ENCODE results near the gene HEPH. TPM values are rescaled to one million over a fixed set of nuclear protein-coding genes. Genes with fewer than 3 reads are reported as not detected.
"Not testable (repeated sequence)": the region's sequence is repeated elsewhere in the genome, so short reads cannot be mapped to it uniquely, and the experiment has no call there.

Gene HEPH, protein sequence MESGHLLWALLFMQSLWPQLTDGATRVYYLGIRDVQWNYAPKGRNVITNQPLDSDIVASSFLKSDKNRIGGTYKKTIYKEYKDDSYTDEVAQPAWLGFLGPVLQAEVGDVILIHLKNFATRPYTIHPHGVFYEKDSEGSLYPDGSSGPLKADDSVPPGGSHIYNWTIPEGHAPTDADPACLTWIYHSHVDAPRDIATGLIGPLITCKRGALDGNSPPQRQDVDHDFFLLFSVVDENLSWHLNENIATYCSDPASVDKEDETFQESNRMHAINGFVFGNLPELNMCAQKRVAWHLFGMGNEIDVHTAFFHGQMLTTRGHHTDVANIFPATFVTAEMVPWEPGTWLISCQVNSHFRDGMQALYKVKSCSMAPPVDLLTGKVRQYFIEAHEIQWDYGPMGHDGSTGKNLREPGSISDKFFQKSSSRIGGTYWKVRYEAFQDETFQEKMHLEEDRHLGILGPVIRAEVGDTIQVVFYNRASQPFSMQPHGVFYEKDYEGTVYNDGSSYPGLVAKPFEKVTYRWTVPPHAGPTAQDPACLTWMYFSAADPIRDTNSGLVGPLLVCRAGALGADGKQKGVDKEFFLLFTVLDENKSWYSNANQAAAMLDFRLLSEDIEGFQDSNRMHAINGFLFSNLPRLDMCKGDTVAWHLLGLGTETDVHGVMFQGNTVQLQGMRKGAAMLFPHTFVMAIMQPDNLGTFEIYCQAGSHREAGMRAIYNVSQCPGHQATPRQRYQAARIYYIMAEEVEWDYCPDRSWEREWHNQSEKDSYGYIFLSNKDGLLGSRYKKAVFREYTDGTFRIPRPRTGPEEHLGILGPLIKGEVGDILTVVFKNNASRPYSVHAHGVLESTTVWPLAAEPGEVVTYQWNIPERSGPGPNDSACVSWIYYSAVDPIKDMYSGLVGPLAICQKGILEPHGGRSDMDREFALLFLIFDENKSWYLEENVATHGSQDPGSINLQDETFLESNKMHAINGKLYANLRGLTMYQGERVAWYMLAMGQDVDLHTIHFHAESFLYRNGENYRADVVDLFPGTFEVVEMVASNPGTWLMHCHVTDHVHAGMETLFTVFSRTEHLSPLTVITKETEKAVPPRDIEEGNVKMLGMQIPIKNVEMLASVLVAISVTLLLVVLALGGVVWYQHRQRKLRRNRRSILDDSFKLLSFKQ
- not detected in 2 replicates for total RNA-seq

DNA sequence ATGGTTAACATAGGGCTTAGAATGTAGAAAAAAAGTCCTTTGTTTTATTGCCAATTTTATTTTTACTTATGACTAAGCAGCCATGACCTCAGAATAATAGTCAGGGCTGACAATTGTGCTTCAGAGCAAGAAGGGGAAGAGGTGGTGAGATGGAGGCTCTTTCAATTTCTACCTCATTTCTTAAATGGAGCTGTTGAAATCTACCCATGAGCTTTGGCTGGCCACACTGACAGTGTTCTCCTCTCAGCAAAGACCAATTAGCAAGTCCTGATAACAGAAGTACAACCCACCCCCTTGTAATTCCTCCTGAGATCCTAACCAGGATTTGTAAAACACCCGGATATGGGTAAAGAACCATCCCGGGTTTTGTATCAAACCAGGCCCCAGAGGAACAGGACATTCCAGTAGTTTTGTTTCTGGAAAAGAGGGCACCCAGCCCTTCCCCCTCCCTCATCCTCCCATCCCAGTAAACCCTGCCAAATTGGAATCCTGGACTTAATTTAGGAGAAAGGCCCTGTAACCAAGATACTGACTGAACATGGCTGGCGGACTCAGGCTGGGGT lies at the start of gene HEPH:
Gene HEPH (plus strand): TSS at position 399 of the 563 bp plus-strand sequence. CDS start 6,324 bp downstream, outside the sequence.
- no peaks in the 10 kb centered on the region for H3K4me1 Mint-ChIP-seq (ENCODE audit: low read depth)
- intact Hi-C loops (cut with micrococcal nuclease) = no loop called here
- no peak for DNase-seq (ENCODE audit: low spot score)
- no peak within 1 kb of the TSS for H3K27ac Mint-ChIP-seq
- no peaks in the 10 kb centered on the region for H3K36me3 Mint-ChIP-seq (ENCODE audit: low read depth)
- no peak within 1 kb of the TSS for H3K4me3 Mint-ChIP-seq (ENCODE audit: low read depth)
- H3K27me3 Mint-ChIP-seq (ENCODE audit: low read depth) = no peaks in the 10 kb centered on the region
- H3K9me3 Mint-ChIP-seq = no peaks in the 10 kb centered on the region

DNA sequence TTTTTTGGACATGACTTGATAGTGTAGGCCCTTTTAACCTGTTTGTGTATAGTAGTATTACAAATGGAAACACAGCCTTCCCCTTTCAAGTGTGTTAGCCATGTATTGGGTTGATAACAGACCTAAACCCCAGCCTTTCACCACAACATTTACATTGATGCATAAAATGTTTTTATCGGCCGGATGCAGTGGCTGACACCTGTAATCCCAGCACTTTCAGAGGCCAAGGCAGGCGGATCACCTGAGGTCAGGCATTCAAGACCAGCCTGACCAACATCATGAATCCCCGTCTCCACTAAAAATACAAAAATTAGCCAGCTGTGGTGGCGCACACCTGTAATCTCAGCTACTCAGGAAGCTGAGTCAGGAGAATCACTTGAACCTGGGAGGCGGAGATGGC lies 45.3 kb upstream of the HEPH start:
- H3K36me3 Mint-ChIP-seq (ENCODE audit: low read depth); H3K4me1 Mint-ChIP-seq (ENCODE audit: low read depth); H3K4me3 Mint-ChIP-seq (ENCODE audit: low read depth); DNase-seq (ENCODE audit: low spot score); H3K27me3 Mint-ChIP-seq (ENCODE audit: low read depth); H3K27ac Mint-ChIP-seq; H3K9me3 Mint-ChIP-seq: not testable (repeated sequence)
- intact Hi-C loops (cut with micrococcal nuclease) = loop anchor here (5.0 to 10.0 kb wide), 2 partner anchors 534 to 609 kb away; no protein-coding TSS in a partner anchor

DNA sequence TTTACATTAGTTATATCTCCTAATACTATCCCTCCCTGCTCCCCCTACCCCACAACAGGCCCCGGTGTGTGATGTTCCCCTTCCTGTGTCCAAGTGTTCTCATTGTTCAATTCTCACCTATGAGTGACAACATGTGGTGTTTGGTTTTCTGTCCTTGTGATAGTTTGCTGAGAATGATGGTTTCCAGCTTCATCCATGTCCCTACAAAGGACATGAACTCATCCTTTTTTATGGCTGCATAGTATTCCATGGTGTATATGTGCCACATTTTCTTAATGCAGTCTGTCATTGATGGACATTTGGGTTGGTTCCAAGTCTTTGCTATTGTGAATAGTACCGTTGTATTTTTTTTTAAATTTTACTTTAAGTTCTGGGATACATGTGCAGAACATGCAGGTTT lies 42.7 kb upstream of the HEPH start:
- H3K27me3 Mint-ChIP-seq (ENCODE audit: low read depth); H3K36me3 Mint-ChIP-seq (ENCODE audit: low read depth); H3K4me3 Mint-ChIP-seq (ENCODE audit: low read depth); intact Hi-C loops (cut with micrococcal nuclease); H3K27ac Mint-ChIP-seq; DNase-seq (ENCODE audit: low spot score); H3K4me1 Mint-ChIP-seq (ENCODE audit: low read depth): not testable (repeated sequence)
- peaks cover 13% of the 10 kb centered on the region for H3K9me3 Mint-ChIP-seq

DNA sequence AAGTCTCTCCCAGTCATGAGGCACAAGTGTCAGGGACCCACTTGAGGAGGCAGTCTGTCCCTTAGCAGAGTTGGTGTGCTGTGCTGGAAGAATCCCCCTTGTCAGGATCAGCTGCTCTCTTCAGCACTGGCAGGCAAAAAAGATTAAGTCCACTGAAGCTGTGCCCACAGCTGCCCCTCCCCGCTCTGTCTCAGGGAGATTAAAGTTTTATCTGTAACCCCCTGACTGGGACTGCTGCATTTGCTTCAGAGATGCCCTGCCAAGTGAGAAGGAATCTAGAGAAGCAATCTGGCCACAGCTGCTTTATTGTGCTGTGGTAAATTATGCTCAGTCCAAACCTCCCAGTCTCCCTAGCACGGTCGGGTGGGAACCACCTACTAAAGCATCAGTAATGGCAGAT lies 37.4 kb upstream of the HEPH start:
- no peak overlapping the region for H3K4me3 Mint-ChIP-seq (ENCODE audit: low read depth)
- intact Hi-C loops (cut with micrococcal nuclease) = no loop called here
- no peaks in the 10 kb centered on the region for H3K36me3 Mint-ChIP-seq (ENCODE audit: low read depth)
- H3K9me3 Mint-ChIP-seq = peaks cover 13% of the 10 kb centered on the region
- H3K27me3 Mint-ChIP-seq (ENCODE audit: low read depth) = peaks cover 6% of the 10 kb centered on the region
- H3K27ac Mint-ChIP-seq = no peak overlapping the region
- H3K4me1 Mint-ChIP-seq (ENCODE audit: low read depth) = no peaks in the 10 kb centered on the region
- DNase-seq (ENCODE audit: low spot score) = no peak

DNA sequence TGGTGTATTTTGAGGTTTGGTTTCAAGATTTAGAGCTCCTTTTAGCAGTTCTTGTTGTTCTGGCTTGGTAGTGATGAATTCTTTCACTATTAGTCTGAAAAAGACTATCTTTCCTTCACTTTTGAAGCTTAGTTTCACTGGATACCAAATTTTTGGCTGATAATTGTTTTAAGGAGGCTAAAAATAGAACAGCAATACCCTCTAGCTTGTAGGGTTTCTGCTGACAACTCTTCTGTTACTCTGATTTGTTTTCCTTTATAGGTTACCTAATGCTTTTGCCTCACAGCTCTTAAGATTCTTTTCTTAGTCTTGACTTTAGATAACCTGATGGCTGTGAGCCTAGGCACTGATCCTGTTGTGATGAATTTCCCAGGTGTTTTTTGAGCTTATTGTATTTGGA lies 33.6 kb upstream of the HEPH start:
- H3K27ac Mint-ChIP-seq = no peak overlapping the region
- H3K36me3 Mint-ChIP-seq (ENCODE audit: low read depth) = no peaks in the 10 kb centered on the region
- H3K4me3 Mint-ChIP-seq (ENCODE audit: low read depth) = no peak overlapping the region
- no peaks in the 10 kb centered on the region for H3K9me3 Mint-ChIP-seq
- H3K4me1 Mint-ChIP-seq (ENCODE audit: low read depth) = no peaks in the 10 kb centered on the region
- intact Hi-C loops (cut with micrococcal nuclease) = no loop called here
- DNase-seq (ENCODE audit: low spot score) = no peak
- peaks cover 6% of the 10 kb centered on the region for H3K27me3 Mint-ChIP-seq (ENCODE audit: low read depth)

DNA sequence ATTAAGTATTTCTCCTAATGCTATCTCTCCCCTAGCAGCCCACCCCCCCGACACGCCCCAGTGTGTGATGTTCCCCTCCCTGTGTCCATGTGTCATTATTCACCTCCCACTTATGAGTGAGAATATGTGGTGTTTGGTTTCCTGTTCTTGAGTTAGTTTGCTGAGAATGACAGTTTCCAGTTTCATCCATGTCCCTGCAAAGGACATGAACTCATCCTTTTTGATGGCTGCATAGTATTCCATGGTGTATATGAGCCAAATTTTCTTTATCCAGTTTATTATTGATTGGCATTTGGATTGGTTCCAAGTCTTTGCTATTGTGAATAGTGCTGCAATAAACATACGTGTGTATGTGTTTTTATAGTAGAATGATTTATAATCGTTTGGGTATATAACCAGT lies 28.8 kb upstream of the HEPH start:
- H3K4me1 Mint-ChIP-seq (ENCODE audit: low read depth); intact Hi-C loops (cut with micrococcal nuclease); H3K9me3 Mint-ChIP-seq; H3K4me3 Mint-ChIP-seq (ENCODE audit: low read depth); H3K27me3 Mint-ChIP-seq (ENCODE audit: low read depth); H3K36me3 Mint-ChIP-seq (ENCODE audit: low read depth); H3K27ac Mint-ChIP-seq; DNase-seq (ENCODE audit: low spot score): not testable (repeated sequence)

DNA sequence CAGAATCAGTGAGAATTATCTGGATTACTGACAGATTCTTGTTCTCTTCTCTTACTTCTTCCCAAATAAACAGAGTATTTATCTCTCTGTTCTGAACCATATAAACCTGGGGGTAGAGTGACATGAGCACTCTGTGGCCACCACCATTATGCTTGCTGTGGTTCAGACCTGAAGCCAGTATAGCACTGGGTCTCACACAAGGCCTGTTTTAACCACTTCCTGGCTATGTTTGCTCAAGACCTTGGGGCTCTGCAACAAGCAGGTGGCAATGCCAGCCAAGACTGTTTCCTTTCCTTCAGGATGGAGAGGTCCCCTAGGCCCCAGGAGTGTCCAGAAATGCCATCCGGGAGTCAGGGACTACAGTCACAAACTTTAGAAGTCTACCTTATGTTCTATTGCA lies 21.7 kb upstream of the HEPH start:
- Mint-ChIP-seq H3K36me3 (ENCODE audit: low read depth) (no peaks in the 10 kb centered on the region), H3K4me3 (ENCODE audit: low read depth) (no peak overlapping the region), H3K4me1 (ENCODE audit: low read depth) (peaks cover 4% of the 10 kb centered on the region), H3K27me3 (ENCODE audit: low read depth) (peaks cover 2% of the 10 kb centered on the region), H3K9me3 (no peaks in the 10 kb centered on the region), H3K27ac (no peak overlapping the region)
- no peak for DNase-seq (ENCODE audit: low spot score)
- intact Hi-C loops (cut with micrococcal nuclease) = no loop called here

DNA sequence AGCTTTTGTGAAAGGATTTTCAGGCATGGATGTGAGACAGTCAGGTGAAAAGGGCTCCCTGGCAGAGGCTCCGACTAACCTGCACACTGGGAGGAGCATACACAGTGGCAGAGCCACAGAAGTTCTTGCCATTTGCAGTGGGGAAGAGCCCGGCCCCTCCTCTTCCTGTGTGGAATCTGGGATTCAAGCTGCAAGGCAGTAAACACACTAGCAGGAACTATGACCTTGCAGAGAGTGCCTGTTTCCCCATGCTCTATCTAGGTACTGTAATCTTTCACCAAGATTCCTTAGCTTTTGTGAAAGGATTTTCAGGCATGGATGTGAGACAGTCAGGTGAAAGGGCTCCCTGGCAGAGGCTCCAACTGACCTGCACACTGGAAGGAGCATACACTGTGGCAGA lies 19.8 kb upstream of the HEPH start:
- no peaks in the 10 kb centered on the region for H3K9me3 Mint-ChIP-seq
- no peaks in the 10 kb centered on the region for H3K27me3 Mint-ChIP-seq (ENCODE audit: low read depth)

DNA sequence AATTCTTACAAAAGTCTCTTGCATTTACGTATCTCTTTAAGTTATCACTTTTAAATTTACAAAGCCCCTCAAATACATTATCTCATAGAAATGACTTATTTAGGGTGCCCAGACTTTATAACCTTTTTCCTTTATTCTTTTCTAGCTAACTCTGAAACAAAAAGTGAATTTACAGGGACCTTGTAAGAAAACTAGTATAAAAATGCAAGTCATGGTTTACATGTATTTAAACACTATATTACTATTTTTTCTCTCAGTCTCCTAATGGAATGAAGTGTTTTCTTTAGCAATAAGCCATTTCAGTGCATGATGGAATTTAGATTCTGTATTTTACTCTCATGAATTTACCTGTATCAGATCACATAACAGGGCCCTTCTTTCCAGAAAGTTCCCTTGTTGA lies 14.5 kb upstream of the HEPH start:
- Mint-ChIP-seq H3K27me3 (ENCODE audit: low read depth) (no peaks in the 10 kb centered on the region), H3K4me3 (ENCODE audit: low read depth) (no peak overlapping the region), H3K27ac (no peak overlapping the region), H3K36me3 (ENCODE audit: low read depth) (no peaks in the 10 kb centered on the region), H3K4me1 (ENCODE audit: low read depth) (peaks cover 2% of the 10 kb centered on the region), H3K9me3 (no peaks in the 10 kb centered on the region)
- DNase-seq (ENCODE audit: low spot score) = no peak
- intact Hi-C loops (cut with micrococcal nuclease) = no loop called here

More for the DNA sequence above, 19.8 kb upstream of the HEPH start:
- Mint-ChIP-seq H3K4me1 (ENCODE audit: low read depth) (peaks cover 6% of the 10 kb centered on the region), H3K36me3 (ENCODE audit: low read depth) (no peaks in the 10 kb centered on the region), H3K4me3 (ENCODE audit: low read depth) (no peak overlapping the region), H3K27ac (no peak overlapping the region)
- intact Hi-C loops (cut with micrococcal nuclease) = no loop called here
- no peak for DNase-seq (ENCODE audit: low spot score)

DNA sequence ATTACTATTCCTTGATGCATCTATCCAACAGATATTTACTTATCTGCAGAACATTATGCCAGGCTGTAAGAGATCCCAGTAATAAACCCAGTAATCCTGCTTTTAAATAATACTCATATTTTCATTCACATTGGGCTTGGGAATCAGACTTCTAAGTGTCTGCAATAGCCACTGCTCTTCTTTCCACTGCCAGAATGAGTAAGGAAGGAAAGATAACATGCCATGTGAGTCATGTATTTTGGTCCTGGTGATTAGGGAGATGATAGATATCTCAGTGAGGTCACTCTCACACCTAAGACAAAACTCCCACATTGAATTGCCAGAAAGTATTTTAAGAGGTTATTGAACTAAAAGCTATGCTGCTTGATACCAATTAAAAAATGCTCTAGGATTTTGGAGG lies 13.9 kb upstream of the HEPH start:
- H3K27ac Mint-ChIP-seq = no peak overlapping the region
- H3K9me3 Mint-ChIP-seq = no peaks in the 10 kb centered on the region
- no peaks in the 10 kb centered on the region for H3K36me3 Mint-ChIP-seq (ENCODE audit: low read depth)
- H3K4me1 Mint-ChIP-seq (ENCODE audit: low read depth) = peaks cover 2% of the 10 kb centered on the region
- H3K27me3 Mint-ChIP-seq (ENCODE audit: low read depth) = no peaks in the 10 kb centered on the region
- intact Hi-C loops (cut with micrococcal nuclease) = no loop called here
- DNase-seq (ENCODE audit: low spot score) = no peak
- no peak overlapping the region for H3K4me3 Mint-ChIP-seq (ENCODE audit: low read depth)

DNA sequence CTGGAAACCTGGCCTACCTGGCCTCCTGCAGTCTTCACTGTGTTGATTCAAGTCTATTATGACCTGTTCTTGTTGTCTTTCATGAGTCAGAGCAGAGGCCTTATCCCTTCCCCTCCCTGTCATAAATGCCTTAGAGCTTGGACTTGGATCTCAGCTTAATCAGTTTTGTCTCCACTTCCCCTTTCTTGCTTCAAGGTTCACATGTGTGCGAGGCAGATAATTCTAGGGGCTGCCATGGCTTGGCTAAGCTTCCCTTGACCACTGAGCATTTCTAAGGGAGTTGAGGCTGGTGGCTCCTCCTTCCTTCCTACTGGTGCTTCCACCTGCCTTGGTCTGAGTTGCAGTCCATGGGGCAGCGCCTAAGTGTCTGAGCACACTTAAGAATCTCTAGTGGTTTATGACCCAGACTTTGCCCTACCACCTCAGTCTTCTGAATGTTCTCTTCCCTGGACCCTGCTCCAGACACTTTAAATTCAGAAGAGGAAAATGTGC lies 1.7 kb upstream of the HEPH start:
- no peaks in the 10 kb centered on the region for H3K9me3 Mint-ChIP-seq
- no peaks in the 10 kb centered on the region for H3K27me3 Mint-ChIP-seq (ENCODE audit: low read depth)
- no peak overlapping the region for H3K27ac Mint-ChIP-seq
- no peaks in the 10 kb centered on the region for H3K4me1 Mint-ChIP-seq (ENCODE audit: low read depth)
- intact Hi-C loops (cut with micrococcal nuclease) = no loop called here
- H3K4me3 Mint-ChIP-seq (ENCODE audit: low read depth) = no peak overlapping the region
- H3K36me3 Mint-ChIP-seq (ENCODE audit: low read depth) = no peaks in the 10 kb centered on the region
- DNase-seq (ENCODE audit: low spot score) = no peak

DNA sequence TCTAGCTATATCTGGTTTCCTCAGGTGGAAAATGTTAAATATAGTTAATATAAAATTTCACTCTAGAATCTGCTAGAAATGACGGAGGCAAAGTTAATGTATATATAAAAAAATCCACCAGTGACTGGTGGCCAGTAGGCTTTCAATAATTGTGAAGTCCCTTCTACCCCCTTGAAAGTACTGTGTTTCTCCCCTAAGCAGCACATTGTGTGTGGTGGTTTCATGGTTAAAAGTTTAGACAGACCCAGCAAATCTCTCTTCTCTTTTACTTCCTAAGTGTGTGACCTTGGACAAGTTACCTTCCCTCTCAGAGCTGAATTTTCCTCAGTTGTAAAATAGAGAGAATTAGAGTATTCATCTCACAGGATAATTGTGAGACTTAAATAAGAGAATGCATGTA lies 600 bp upstream of the HEPH start:
- intact Hi-C loops (cut with micrococcal nuclease) = no loop called here
- H3K27ac Mint-ChIP-seq = no peak overlapping the region
- no peak overlapping the region for H3K4me3 Mint-ChIP-seq (ENCODE audit: low read depth)
- H3K9me3 Mint-ChIP-seq = no peaks in the 10 kb centered on the region
- H3K27me3 Mint-ChIP-seq (ENCODE audit: low read depth) = no peaks in the 10 kb centered on the region
- DNase-seq (ENCODE audit: low spot score) = no peak
- H3K36me3 Mint-ChIP-seq (ENCODE audit: low read depth) = no peaks in the 10 kb centered on the region
- H3K4me1 Mint-ChIP-seq (ENCODE audit: low read depth) = no peaks in the 10 kb centered on the region

Data from activated T-helper 2 cell treated with anti-CD3 and anti-CD28 coated beads, Interferon-gamma antibody, Interleukin-2, Interleukin-4, amounts not matched to agents 10 μg/mL and 5 μg/mL and 100 μg/mL, durations not matched to agents 14 hours and 24 hours and 36 hours (primary cell).